ENCODE data around the gene LY6G6C. TPM values are rescaled to one million over a fixed set of nuclear protein-coding genes. Genes with fewer than 3 reads are reported as not detected.

Gene LY6G6C
- total and polyA plus RNA-seq, 2 experiments from 2014 or later = not detected

- TF ChIP-seq CTCF (conservative IDR thresholded peaks at IDR 0.05; ENCODE audit: low read depth in 2 of 2) (no peak), ZNF114 (CRISPR knock-in tag; IDR thresholded peaks at IDR 0.05) (no peak)
Measured at GRCh38 chr6:31762878-31763618, 41.5 kb upstream of the LY6G6C start (continued).

- Histone ChIP-seq H3K9me2 (ENCODE audit: insufficient read depth) (no peaks in the 10 kb centered on the region), H3K4me2 (no peak within 1 kb of the TSS), H3F3A (replicated peaks; ENCODE audit: low read depth) (0 out of 2 replicates have a peak, but pooled peaks cover 2% of the 10 kb centered on the region), H4K20me1 (replicated peaks; ENCODE audit: insufficient read depth) (no peaks in the 10 kb centered on the region), H3K27me3 (ENCODE audit: insufficient read depth) (no peaks in the 10 kb centered on the region), H3K79me2 (replicated peaks; ENCODE audit: insufficient read depth) (no peaks in the 10 kb centered on the region), H2AFZ (no peak within 1 kb of the TSS), H3K36me3 (ENCODE audit: insufficient read depth) (no peaks in the 10 kb centered on the region), H3K4me3 (no peak within 1 kb of the TSS), H3K27ac (ENCODE audit: low read depth) (no peak within 1 kb of the TSS), H3K4me1 (ENCODE audit: insufficient read depth) (peaks cover 14% of the 10 kb centered on the region)
- DNase-seq (ENCODE audit: low spot score) = no peak
- Mint-ChIP-seq H3K9me3 (no peaks in the 10 kb centered on the region; the same call in 2 of the 3 replicates), H3K4me3 (peak within 1 kb of the TSS; percentile 2; the same call in 1 of the 3 replicates), H3K27ac (peak within 1 kb of the TSS; percentile 59; the same call in 1 of the 2 replicates), H3K36me3 (ENCODE audit: low read depth) (peaks cover 22% of the 10 kb centered on the region), H3K4me1 (peaks cover 24% of the 10 kb centered on the region), H3K27me3 (ENCODE audit: insufficient read depth, low read depth, poor library complexity) (peaks cover 7% of the 10 kb centered on the region)
- no peak for ATAC-seq
- TF ChIP-seq CTCF (conservative IDR thresholded peaks at IDR 0.05; ENCODE audit: low read depth in 2 of 2) (no peak), ZNF114 (CRISPR knock-in tag; IDR thresholded peaks at IDR 0.05) (no peak), ETS1 (IDR thresholded peaks at IDR 0.05) (no peak), ZNF462 (CRISPR knock-in tag; IDR thresholded peaks at IDR 0.05) (no peak), EZH2 (IDR thresholded peaks at IDR 0.05; ENCODE audit: low read depth, unreplicated experiment) (no peak), STAT1 (IDR thresholded peaks at IDR 0.05; ENCODE audit: unreplicated experiment) (no peak), EZH2phosphoT487 (IDR thresholded peaks at IDR 0.05; ENCODE audit: unreplicated experiment) (no peak), ZNF331 (CRISPR knock-in tag; IDR thresholded peaks at IDR 0.05; ENCODE audit: low read depth) (no peak), POLR2AphosphoS5 (IDR thresholded peaks at IDR 0.05; ENCODE audit: low read depth) (no peak)
Measured at GRCh38 chr6:31762356-31762755, 40.8 kb upstream of the LY6G6C start, which contains the start of gene SAPCD1. SAPCD1 (plus strand) TSS chr6:31762656; CDS start chr6:31763055, 399 bp downstream.
